Stimulated activated CD4-positive, alpha-beta T cell treated with anti-CD3 and anti-CD28 coated beads, Interleukin-2, amount 100 ng/mL, for 24 hours (primary cell): ENCODE measurements around the gene C1orf226.
"Not testable (repeated sequence)": the region's sequence is repeated elsewhere in the genome, so short reads cannot be mapped to it uniquely, and the experiment has no call there.

ENCODE experiments used
- DNase-seq, 2 donors: peaks; one replicate each; pipeline ENCODE4 v3.0.0-alpha.2; 2020

The C1orf226 gene

GRCh38 chr1:162416215-162416614 lies 34.7 kb downstream of the C1orf226 start:
- no peak for DNase-seq

- no peak for DNase-seq
Observed at GRCh38 chr1:162416909-162417308, 35.4 kb downstream of the C1orf226 start.

- no peak for DNase-seq
Observed at GRCh38 chr1:162417650-162418049, 36.1 kb downstream of the C1orf226 start.

- not testable (repeated sequence) for DNase-seq
Observed at GRCh38 chr1:162418584-162418983, 37.1 kb downstream of the C1orf226 start.

GRCh38 chr1:162419450-162419931 lies 38.0 kb downstream of the C1orf226 start:
- DNase-seq, result not testable (repeated sequence)

GRCh38 chr1:162420120-162420519 lies 38.6 kb downstream of the C1orf226 start:
- no peak for DNase-seq

GRCh38 chr1:162421258-162422164 lies 40.0 kb downstream of the C1orf226 start:
- DNase-seq, result no peak

- DNase-seq, result no peak
Observed at GRCh38 chr1:162422662-162423375, 41.3 kb downstream of the C1orf226 start.

GRCh38 chr1:162430583-162430982 lies 49.1 kb downstream of the C1orf226 start:
- DNase-seq, result no peak

GRCh38 chr1:162432977-162433713 lies 51.6 kb downstream of the C1orf226 start:
- DNase-seq, result not testable (repeated sequence)
